Hepatocyte (in vitro differentiated cells): Measurements from ENCODE around the gene RESP18. TPM values are rescaled to one million over a fixed set of nuclear protein-coding genes. Genes with fewer than 3 reads are reported as not detected.

ENCODE experiments used
- DNase-seq: peaks from one replicate; pipeline ENCODE4 v3.0.0-alpha.2; 2016; ENCODE audit warnings: low spot score
- H2AFZ ChIP-seq: fragments of 200-600 bp; sonication (generic); 2 replicates; pipeline ENCODE4 v1.6.0; 2016; ENCODE audit warnings: antibody characterized with exemption, mild to moderate bottlenecking
- H3K27ac ChIP-seq: fragments of 200-600 bp; sonication (generic); 2 replicates; pipeline ENCODE4 v1.5.1; 2016; ENCODE audit warnings: mild to moderate bottlenecking
- H3K27me3 ChIP-seq: fragments of 200-600 bp; sonication (generic); 2 replicates; pipeline ENCODE4 v1.6.1; 2016
- H3K36me3 ChIP-seq: fragments of 200-600 bp; sonication (generic); replicated peaks from 2 replicates; pipeline ENCODE4 v1.5.1; 2016; ENCODE audit warnings: low read depth; ENCODE audit not compliant: insufficient read depth
- H3K4me1 ChIP-seq: fragments of 200-600 bp; sonication (generic); 2 replicates; pipeline ENCODE4 v1.5.1; 2016; ENCODE audit warnings: mild to moderate bottlenecking, moderate library complexity; ENCODE audit not compliant: insufficient read depth
- H3K4me2 ChIP-seq: fragments of 200-600 bp; sonication (generic); 2 replicates; pipeline ENCODE4 v1.6.0; 2016
- H3K4me3 ChIP-seq: fragments of 200-600 bp; sonication (generic); 2 replicates; pipeline ENCODE4 v1.5.1; 2016; ENCODE audit warnings: mild to moderate bottlenecking
- H3K79me2 ChIP-seq: fragments of 200-600 bp; sonication (generic); 2 replicates; pipeline ENCODE4 v1.6.0; 2017; ENCODE audit warnings: mild to moderate bottlenecking
- H3K9me2 ChIP-seq: fragments of 200-600 bp; sonication (generic); replicated peaks from 2 replicates; pipeline ENCODE4 v1.6.0; 2017; ENCODE audit warnings: mild to moderate bottlenecking; ENCODE audit not compliant: insufficient read depth
- H3K9me3 ChIP-seq: fragments of 200-600 bp; sonication (generic); 2 replicates; pipeline ENCODE4 v1.5.1; 2016; ENCODE audit warnings: low read depth, mild to moderate bottlenecking
- H4K20me1 ChIP-seq: fragments of 200-600 bp; sonication (generic); 2 replicates; pipeline ENCODE4 v1.6.0; 2016; ENCODE audit warnings: mild to moderate bottlenecking; ENCODE audit not compliant: insufficient read depth, poor library complexity, severe bottlenecking
- EZH2 ChIP-seq: fragments of 200-600 bp; sonication (generic); IDR thresholded peaks from 2 replicates; pipeline ENCODE4 v1.6.1; 2016; ENCODE audit warnings: antibody characterized with exemption, mild to moderate bottlenecking, borderline replicate concordance
- EZH2phosphoT487 ChIP-seq: fragments of 200-600 bp; sonication (generic); IDR thresholded peaks from one replicate; pipeline ENCODE4 v1.6.1; 2018; ENCODE audit warnings: antibody characterized with exemption, mild to moderate bottlenecking, low read depth, moderate library complexity; ENCODE audit not compliant: unreplicated experiment, severe bottlenecking
- WGBS: methylation state at CpG from one replicate; pipeline ENCODE4 v1.1.6; 2016; ENCODE audit warnings: low lambda C conversion rate; ENCODE audit errors: missing lambda C conversion rate; 5-methylcytosine and 5-hydroxymethylcytosine counted together
- polyA plus RNA-seq: library from polyadenylated mRNA; unstranded; fragments of >200 nt; fragmentation: Nextera tagmentation; extraction: Ambion mirVana; gene quantifications from 2 replicates; pipeline ENCODE4 v1.2.1, GENCODE V29; 2016
- total RNA-seq: library from RNA; depleted of rRNA; stranded (reverse); fragments of >200 nt; gene quantifications from 2 replicates; pipeline ENCODE4 v1.2.3, GENCODE V29; 2014
- TF ChIP-seq, protein P1 (sequence below): fragments of 200-600 bp; sonication (generic); IDR thresholded peaks from 2 replicates; pipeline ENCODE4 v1.5.1; 2016; ENCODE audit warnings: antibody characterized with exemption, mild to moderate bottlenecking; ENCODE audit not compliant: poor library complexity

Gene RESP18
- total RNA-seq, result not detected in 2 replicates
- polyA plus RNA-seq, result not detected in 2 replicates

DNA sequence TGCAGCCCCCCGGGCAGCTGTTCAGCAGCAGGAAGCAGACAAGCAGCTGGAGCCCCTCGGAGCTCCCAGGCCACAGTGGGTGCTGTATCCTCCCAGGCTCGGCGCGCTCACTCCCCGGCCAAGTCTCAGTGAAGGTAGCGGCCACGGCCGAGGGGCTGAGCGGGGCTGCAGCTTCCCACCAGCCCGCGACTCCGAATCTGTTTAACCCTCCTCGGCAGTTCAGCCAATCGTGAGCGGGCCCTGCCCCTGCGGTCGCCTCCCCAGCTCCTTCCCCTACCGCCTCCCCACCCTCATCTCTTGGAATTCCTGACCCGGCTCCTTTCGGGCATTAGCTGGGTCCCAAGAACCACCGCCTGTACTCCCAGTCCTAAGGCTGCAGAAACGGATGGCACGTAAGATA lies at the start of gene RESP18:
TSS of gene RESP18 (minus strand) at position 203 of the 400 bp plus-strand sequence.
- no peaks in the 10 kb centered on the region for H3K79me2 ChIP-seq
- TF ChIP-seq, protein P1, sequence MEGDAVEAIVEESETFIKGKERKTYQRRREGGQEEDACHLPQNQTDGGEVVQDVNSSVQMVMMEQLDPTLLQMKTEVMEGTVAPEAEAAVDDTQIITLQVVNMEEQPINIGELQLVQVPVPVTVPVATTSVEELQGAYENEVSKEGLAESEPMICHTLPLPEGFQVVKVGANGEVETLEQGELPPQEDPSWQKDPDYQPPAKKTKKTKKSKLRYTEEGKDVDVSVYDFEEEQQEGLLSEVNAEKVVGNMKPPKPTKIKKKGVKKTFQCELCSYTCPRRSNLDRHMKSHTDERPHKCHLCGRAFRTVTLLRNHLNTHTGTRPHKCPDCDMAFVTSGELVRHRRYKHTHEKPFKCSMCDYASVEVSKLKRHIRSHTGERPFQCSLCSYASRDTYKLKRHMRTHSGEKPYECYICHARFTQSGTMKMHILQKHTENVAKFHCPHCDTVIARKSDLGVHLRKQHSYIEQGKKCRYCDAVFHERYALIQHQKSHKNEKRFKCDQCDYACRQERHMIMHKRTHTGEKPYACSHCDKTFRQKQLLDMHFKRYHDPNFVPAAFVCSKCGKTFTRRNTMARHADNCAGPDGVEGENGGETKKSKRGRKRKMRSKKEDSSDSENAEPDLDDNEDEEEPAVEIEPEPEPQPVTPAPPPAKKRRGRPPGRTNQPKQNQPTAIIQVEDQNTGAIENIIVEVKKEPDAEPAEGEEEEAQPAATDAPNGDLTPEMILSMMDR, result no peak
- TF ChIP-seq EZH2 (no peak), EZH2phosphoT487 (no peak)
- H3K9me2 ChIP-seq, result no peaks in the 10 kb centered on the region
- DNase-seq, result no peak
- WGBS, result 13% methylated on average over 22 of the region's 24 CpGs
- H2AFZ ChIP-seq, result no peak within 1 kb of the TSS
- no peak within 1 kb of the TSS for H3K4me2 ChIP-seq
- no peak within 1 kb of the TSS for H3K27ac ChIP-seq
- no peaks in the 10 kb centered on the region for H3K36me3 ChIP-seq
- H3K9me3 ChIP-seq, result no peaks in the 10 kb centered on the region
- no peaks in the 10 kb centered on the region for H4K20me1 ChIP-seq
- H3K4me3 ChIP-seq, result no peak within 1 kb of the TSS
- H3K27me3 ChIP-seq, result peaks cover 61% of the 10 kb centered on the region
- no peaks in the 10 kb centered on the region for H3K4me1 ChIP-seq

DNA sequence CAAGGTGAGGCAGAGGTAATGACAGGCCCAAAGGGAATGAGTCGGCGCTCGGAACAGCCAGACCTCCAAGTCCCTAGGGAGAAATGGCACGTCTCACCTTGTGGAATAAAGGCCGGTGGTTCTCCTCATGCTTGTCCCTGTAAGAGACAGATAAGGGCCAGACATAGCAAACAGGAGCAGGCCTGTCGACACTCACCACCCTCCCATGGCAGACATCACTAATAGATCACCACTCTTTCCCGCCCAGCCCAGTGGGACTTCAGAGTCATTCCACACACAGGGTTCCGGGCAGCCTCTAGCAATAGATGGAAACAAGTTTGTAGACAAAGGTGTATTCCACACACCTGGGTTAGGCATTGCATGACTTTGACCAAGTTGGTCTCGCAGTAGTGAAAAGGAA lies 48.9 kb upstream of the RESP18 start:
- Histone ChIP-seq H3K4me1 (peaks cover 6% of the 10 kb centered on the region), H3K27me3 (no peaks in the 10 kb centered on the region), H4K20me1 (peaks cover under 1% of the 10 kb centered on the region), H3K9me3 (no peaks in the 10 kb centered on the region), H3K27ac (no peak overlapping the region), H3K79me2 (peaks cover 5% of the 10 kb centered on the region), H3K9me2 (no peaks in the 10 kb centered on the region), H3K4me3 (no peak overlapping the region), H2AFZ (no peak overlapping the region), H3K4me2 (no peak overlapping the region), H3K36me3 (no peaks in the 10 kb centered on the region)
- no peak for DNase-seq
- TF ChIP-seq EZH2phosphoT487, result no peak
- TF ChIP-seq, protein P1, result no peak
- no peak for TF ChIP-seq EZH2
- WGBS, result 78% methylated on average over 9 of the region's 9 CpGs

DNA sequence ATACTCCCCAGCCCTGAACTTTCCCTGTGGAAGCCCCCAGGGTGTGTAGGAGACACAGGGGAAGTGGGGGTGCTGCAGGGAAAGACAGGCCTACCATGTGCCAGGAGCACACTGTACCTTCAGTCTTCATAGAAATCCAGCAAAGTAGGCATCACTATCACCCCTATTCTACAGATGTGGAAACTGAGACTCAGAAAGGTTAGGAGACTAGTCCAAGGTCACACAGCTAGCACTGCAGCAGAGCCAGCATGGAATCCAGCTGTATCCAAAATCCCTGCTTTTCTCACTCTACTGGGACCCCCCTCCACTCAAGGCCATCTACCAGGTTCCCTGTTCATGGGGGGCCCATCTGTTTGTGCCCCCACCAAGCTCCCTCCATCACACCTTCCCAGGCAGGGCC lies 48.4 kb upstream of the RESP18 start:
- TF ChIP-seq, protein P1, result no peak
- TF ChIP-seq EZH2phosphoT487 (no peak), EZH2 (no peak)

DNA sequence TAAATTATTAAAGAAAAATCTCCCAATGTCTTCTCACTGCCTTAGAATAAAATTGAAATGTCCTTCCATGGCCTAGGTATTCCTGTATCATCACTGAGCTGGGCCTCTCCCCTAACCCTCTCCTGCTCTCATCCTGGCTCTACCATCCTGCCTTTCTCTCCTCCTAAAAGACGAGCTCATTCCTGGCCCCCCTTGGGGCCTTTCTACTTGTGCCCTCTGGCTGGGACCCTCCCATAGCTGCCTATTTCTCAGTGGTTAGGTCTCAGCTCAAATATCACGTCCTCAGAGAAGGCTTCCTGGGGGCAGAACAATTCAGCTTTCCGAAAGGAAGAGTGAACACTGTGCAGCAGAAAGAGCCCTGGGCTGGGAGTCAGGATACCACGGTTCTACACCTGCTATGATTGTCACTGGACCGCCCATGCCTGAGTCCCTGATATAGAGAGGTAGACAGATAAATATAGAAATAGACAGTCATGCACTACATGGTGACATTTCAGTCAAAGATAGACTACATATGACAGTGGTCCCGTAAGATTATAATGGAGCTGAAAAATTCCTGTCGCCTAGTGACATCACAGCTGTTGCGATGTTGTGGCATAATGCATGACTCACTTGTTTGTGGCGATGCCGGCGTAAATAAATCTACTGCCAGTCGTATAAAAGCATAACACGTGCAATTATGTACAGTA lies 45.8 kb upstream of the RESP18 start:
- TF ChIP-seq, protein P1, result no peak
- TF ChIP-seq EZH2 (no peak), EZH2phosphoT487 (no peak)
- no peak overlapping the region for H2AFZ ChIP-seq
- no peak overlapping the region for H3K4me3 ChIP-seq
- H3K27ac ChIP-seq, result no peak overlapping the region
- H3K9me2 ChIP-seq, result no peaks in the 10 kb centered on the region
- WGBS, result 94% methylated on average over 13 of the region's 13 CpGs
- no peak overlapping the region for H3K4me2 ChIP-seq
- H3K9me3 ChIP-seq, result no peaks in the 10 kb centered on the region
- H3K36me3 ChIP-seq, result no peaks in the 10 kb centered on the region
- no peaks in the 10 kb centered on the region for H3K27me3 ChIP-seq
- H3K4me1 ChIP-seq, result no peaks in the 10 kb centered on the region
- H3K79me2 ChIP-seq, result no peaks in the 10 kb centered on the region
- no peaks in the 10 kb centered on the region for H4K20me1 ChIP-seq
- no peak for DNase-seq

More for the DNA sequence above, 48.4 kb upstream of the RESP18 start:
- no peaks in the 10 kb centered on the region for H4K20me1 ChIP-seq
- no peaks in the 10 kb centered on the region for H3K79me2 ChIP-seq
- no peaks in the 10 kb centered on the region for H3K36me3 ChIP-seq
- H3K4me2 ChIP-seq, result no peak overlapping the region
- H3K4me1 ChIP-seq, result peaks cover under 1% of the 10 kb centered on the region
- no peak for DNase-seq
- no peaks in the 10 kb centered on the region for H3K27me3 ChIP-seq
- H3K9me2 ChIP-seq, result no peaks in the 10 kb centered on the region
- H3K9me3 ChIP-seq, result no peaks in the 10 kb centered on the region
- H2AFZ ChIP-seq, result no peak overlapping the region
- no peak overlapping the region for H3K27ac ChIP-seq
- no peak overlapping the region for H3K4me3 ChIP-seq
